Breast epithelium (tissue), 3 donors: ENCODE results near the gene RBM8A.

Experiments used
- POLR2A ChIP-seq: fragments of 450-650 bp; IDR thresholded peaks from one replicate; pipeline ENCODE4 v1.6.1; 2016; ENCODE audit warnings: antibody characterized with exemption, mild to moderate bottlenecking, moderate library complexity
- POLR2AphosphoS5 ChIP-seq, 3 donors: sonication (generic); formaldehyde crosslinking; IDR thresholded peaks; one replicate each; pipeline ENCODE4 v1.6.1; 2017; ENCODE audit warnings: antibody characterized with exemption in 3 of 3
- TF ChIP-seq, protein P1 (sequence below), 3 donors: fragments of 450-650 bp; IDR thresholded peaks; one replicate each; pipeline ENCODE4 v1.5.1; 2016 to 2017; ENCODE audit warnings: antibody characterized with exemption in 3 of 3, mild to moderate bottlenecking in 3 of 3, moderate library complexity in 3 of 3

DNA sequence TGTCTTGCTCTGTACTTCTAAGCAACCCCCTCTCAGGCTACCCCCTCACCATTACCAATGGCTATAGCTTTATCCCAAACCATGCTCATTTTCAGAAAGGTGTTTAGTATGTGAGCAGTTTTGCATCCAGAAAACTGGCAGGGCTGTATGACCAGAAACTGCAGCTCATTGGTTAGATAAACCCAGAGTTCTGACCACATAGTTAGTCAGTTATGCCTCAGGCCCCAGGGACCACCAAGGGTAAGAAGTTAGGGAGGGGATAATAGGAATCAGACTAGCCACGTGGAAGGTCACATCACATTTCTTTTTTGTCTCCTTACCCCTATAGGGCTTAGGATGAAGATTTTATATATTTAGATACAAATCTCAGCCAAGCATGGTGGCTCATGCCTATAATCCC lies 18.6 kb downstream of the RBM8A start:
- TF ChIP-seq, protein P1, sequence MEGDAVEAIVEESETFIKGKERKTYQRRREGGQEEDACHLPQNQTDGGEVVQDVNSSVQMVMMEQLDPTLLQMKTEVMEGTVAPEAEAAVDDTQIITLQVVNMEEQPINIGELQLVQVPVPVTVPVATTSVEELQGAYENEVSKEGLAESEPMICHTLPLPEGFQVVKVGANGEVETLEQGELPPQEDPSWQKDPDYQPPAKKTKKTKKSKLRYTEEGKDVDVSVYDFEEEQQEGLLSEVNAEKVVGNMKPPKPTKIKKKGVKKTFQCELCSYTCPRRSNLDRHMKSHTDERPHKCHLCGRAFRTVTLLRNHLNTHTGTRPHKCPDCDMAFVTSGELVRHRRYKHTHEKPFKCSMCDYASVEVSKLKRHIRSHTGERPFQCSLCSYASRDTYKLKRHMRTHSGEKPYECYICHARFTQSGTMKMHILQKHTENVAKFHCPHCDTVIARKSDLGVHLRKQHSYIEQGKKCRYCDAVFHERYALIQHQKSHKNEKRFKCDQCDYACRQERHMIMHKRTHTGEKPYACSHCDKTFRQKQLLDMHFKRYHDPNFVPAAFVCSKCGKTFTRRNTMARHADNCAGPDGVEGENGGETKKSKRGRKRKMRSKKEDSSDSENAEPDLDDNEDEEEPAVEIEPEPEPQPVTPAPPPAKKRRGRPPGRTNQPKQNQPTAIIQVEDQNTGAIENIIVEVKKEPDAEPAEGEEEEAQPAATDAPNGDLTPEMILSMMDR (IDR thresholded peaks at IDR 0.05), result no peak
- TF ChIP-seq POLR2AphosphoS5 (IDR thresholded peaks at IDR 0.05) (no peak), POLR2A (no peak)
